Cardiac septum (tissue), 1 donor: ENCODE measurements around the gene GNRH2. TPM values are rescaled to one million over a fixed set of nuclear protein-coding genes. Genes with fewer than 3 reads are reported as not detected.
"Not testable (repeated sequence)": the region's sequence is repeated elsewhere in the genome, so short reads cannot be mapped to it uniquely, and the experiment has no call there.

ENCODE experiments used
- DNase-seq: peaks from one replicate; pipeline ENCODE4 v3.0.0-alpha.2; 2020; ENCODE audit warnings: low spot score
- intact Hi-C: fragments of 100-400 bp; cut with DNase I; formaldehyde crosslinking; loops from one replicate; pipeline ENCODE4 v1.14.0; 2022
- total RNA-seq: library from RNA; stranded (reverse); fragmentation: NEBNext Ultra II Directional; extraction: Animal tissue kit (Norgen Biotek cat#: 25700); gene quantifications from one replicate; pipeline ENCODE4 v1.2.1, GENCODE V29; 2021
- donor health status: DM: no; HTN: no; CAD: no.

GNRH2 gene
- total RNA-seq, 1 donor from 2014 or later = not detected

DNA sequence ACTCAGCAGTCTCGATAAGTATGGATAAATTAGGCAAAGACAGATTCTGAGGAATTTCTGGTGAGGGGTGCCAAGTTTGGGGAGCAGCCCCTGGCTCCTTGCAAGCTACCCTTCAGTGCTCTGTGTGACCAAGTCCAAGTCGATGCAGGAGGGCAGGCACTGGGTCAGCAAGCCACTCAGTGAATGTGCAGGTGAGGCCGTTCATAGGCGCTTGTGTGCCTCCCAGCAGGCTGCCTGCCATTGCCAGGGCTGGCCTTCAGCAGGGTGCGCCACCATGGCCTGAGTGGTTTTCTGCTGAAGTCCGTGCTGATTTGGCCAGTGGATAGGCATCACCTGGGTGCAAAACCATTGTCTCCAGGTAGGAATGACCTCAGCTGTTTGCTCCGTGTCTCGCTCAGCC lies 3.3 kb upstream of the GNRH2 start:
- DNase-seq = no peak
- intact Hi-C loops = no loop called here

DNA sequence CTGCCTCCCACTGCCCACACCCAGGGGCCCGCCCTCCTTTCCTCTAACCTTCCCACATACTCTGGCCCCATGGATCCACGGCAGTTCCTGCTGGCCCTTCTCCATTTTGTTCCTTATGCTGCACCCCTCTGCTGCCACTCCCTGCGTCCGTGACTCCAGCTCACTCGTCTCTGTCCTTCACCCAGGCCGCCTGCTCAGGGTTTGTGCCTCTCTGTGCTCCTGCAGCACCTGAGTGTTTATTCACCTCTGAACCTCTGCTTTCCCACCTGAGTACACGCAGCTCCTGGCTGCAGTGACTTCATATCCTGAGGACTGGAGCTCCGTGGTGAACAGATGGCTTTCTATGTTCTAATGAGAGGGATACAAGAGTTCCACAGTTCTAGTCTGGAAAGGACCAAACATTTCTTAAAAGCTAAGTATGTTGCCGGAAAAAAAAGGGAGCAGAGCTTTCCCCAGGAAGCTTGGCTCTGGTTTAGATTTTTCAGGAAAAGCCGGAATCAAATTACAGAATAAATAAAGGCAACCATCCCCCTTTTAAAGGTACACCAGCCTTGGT lies 1.5 kb upstream of the GNRH2 start:
- DNase-seq = no peak
- intact Hi-C loops = no loop called here

DNA sequence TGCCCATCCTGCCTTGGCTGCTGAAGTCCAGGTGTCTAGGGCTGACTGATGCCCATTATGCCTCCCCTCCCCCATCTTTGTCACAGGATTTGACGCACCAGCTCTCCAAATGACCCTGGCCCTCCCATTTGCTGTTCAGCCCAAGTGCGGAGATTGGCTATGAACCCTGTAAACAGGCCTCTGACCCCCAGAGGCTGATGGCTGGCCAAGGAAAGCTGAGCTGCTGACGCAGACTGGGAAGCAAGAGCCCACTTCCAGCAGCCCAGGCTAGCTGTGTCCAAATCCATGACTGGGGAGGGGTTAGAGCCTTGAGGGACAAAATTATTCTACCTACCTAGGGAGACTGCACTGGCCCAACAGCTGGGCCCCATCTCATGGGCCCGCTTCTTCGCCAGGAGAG lies 797 bp upstream of the GNRH2 start:
- no peak for DNase-seq
- intact Hi-C loops = no loop called here

DNA sequence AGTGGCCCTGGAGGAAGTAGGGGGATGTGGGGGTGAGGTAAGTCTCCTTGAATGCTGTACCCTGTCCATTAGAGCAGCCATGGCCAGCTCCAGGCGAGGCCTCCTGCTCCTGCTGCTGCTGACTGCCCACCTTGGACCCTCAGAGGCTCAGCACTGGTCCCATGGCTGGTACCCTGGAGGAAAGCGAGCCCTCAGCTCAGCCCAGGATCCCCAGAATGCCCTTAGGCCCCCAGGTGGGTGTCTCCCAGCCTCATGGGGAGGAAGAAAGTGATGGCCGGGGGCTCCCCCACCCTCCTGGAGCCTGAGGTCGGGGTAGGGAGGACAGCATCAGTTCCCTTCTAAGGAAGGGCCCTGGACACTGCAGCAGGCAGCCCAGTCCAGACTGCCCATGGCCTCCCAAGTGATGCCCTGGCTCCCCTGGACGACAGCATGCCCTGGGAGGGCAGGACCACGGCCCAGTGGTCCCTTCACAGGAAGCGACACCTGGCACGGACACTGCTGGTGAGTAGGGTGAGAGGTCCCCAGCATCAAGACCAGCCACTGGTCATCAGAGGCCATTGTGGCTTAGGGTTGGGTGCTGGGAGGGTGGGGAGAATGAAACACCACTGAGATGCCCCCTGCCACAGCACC lies 1.0 kb downstream of the GNRH2 start:
- intact Hi-C loops = no loop called here
- no peak for DNase-seq

DNA sequence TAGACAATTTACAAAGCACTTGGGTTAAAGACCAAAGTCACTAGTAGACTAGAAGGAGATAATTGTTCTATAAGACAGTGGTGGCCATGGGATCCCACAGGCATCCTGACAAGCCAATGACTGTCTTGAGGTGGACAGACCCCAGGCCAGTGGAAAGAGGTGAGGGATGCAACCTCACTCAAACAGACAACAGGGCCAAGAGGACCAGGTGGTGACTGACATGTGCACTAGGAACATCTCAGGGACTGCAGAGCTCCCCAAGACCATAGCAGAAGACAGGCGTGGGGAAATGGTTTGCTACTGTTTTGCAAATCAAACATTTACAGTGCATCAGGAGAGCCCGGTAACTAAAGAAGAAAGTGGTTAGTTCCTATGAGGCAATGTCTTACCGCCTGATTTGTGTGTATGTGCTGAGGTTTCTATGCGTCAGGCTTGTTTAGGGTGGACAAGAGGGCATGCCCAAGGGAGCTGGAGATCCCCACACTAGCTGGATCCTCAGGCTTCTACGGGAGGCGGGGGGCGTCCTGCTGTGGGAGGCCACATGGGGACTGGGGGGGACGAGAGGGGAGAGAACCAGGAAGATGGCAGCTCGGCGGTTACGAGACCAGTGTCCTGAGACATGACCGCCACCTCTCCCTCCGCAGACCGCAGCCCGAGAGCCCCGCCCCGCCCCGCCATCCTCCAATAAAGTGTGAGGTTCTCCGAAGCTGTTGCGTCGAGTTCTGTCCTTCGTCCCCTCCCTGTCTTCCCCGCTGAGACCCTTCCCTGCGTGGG lies 1.8 kb downstream of the GNRH2 start:
- intact Hi-C loops = no loop called here
- peak; percentile 87 for DNase-seq

DNA sequence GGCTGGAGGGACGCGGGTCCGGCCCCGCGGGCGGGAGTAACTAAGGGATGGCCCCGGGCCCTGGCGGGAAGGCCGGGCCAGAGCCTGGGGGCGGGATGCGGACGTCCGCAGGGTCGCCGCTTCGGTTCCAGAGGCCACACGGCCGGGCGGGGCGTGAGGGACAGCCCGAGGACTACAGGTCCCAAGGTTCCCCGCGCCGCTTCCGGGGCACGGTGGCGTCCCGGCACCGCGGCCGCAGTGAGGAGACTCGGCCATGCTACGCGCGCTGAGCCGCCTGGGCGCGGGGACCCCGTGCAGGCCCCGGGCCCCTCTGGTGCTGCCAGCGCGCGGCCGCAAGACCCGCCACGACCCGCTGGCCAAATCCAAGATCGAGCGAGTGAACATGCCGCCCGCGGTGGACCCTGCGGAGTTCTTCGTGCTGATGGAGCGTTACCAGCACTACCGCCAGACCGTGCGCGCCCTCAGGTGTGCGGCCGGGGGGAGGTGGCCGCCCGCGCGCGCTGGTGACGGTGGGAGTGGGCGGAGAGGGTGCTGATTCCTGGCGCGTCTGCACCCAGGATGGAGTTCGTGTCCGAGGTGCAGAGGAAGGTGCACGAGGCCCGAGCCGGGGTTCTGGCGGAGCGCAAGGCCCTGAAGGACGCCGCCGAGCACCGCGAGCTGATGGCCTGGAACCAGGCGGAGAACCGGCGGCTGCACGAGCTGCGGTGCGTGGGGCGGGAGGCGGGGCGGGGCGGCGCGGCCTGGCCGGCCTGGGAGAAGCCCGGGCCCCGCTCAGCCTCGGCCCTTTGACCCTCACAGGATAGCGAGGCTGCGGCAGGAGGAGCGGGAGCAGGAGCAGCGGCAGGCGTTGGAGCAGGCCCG lies 2.6 kb downstream of the GNRH2 start, which contains the start of gene MRPS26:
TSS of gene MRPS26 (plus strand) at position 237 of the 861 bp plus-strand sequence. CDS start at position 254, 17 bp downstream.
- peak; percentile 96 for DNase-seq
- intact Hi-C loops = no loop called here

DNA sequence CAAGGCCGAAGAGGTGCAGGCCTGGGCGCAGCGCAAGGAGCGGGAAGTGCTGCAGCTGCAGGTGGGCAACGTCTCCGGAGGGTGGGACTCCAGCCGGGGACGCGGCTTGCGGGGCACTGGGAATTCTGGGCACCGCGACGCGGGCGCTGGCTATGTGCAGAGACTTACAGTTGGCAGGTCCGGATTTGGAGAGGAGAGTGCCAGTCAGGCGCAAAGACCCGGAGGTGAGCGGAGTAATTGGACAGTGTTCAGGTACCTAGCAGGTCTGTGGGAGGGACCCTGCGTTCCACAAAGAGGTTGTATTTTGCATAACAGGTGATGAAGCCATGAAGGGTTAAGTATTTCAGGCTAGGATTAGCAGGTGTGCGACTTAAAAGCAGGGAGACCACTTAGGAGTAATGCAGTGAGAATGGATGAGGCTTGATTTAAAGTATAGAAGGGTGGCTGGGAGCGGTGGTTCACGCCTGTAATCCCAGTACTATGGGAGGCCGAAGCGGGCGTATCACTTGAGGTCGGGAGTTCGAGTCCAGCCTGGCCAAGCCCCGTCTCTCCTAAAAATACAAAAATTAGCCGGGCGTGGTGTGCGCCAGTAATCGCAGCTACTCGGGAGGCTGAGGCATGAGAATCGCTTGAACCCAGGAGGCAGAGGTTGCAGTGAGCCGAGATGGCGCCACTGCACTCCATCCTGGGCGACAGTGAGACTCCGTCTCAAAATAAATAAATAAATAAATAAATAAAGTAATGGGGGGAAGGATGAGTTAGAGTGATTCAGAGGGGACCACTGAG lies 3.4 kb downstream of the GNRH2 start:
- no peak for DNase-seq
- intact Hi-C loops = no loop called here

DNA sequence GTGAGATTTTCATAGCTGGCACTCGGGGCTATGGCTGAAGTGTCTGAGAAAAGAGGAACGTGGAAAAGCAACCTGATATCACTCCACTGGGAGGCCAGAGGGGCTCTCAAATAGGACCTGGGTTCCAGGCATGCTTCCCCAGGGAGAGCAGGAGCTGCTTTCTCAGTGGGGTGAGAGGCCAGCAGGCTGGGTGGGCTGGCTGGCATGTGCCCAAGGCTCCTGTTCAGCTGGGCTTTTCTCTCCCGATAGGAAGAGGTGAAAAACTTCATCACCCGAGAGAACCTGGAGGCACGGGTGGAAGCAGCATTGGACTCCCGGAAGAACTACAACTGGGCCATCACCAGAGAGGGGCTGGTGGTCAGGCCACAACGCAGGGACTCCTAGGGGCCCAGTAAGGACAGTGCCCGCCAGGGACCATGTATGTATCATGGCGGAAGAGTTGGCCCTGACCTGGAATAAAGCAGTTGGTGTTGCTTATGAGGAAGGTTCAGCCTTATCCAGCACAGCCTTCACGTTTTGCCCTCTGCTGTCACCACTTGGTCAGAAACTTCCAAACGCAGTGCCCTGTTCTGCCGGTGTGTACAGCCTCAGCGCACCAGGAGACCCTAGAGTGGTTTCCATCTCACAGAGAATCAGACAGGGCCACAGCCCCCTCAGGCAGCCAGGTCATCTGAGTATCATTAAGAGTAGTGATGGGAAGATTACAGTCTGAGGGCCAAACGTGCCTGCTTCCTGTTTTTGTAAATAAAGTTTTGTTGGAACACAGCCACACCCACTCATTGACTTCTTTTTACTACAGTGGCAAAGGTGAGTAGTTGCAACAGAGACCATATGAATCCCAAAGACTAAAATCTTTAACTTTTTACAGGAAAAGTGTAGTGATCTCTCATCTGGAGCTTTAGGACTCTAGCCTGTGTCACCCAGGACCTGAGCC lies 4.3 kb downstream of the GNRH2 start:
- no peak for DNase-seq
- intact Hi-C loops = no loop called here

DNA sequence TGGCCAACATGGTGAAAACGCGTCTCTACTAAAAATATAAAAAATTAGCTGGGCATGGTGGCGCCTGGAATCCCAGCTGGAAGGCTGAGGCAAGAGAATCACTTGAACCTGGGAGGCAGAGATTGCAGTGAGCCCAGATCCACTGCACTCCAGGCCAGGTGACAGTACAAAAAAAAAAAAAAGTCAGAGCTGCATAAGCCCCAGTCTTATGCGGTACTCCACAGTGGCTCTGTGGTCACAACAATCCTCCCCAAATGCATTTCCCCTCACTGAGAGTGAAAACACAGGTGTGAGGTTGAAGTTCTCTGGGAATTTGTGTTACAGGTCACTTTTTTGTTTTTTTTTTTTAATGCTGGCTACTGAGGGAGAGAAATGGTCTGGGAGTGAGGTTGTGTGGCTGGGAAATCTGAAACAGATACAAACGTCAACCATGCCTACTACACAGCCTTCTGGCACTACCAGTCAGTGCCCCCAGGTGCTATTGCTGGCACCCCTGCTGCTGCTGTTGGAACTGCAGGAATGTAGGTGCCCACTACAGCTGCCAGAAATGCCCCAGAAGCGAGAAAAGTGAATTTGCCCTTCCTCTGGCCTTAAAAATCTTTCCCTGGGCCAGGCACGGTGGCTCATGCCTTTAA lies 8.1 kb downstream of the GNRH2 start:
- no peak for DNase-seq
- intact Hi-C loops = loop anchor here (5.0 kb wide), 1 partner anchor 66 kb away; no protein-coding TSS in a partner anchor

DNA sequence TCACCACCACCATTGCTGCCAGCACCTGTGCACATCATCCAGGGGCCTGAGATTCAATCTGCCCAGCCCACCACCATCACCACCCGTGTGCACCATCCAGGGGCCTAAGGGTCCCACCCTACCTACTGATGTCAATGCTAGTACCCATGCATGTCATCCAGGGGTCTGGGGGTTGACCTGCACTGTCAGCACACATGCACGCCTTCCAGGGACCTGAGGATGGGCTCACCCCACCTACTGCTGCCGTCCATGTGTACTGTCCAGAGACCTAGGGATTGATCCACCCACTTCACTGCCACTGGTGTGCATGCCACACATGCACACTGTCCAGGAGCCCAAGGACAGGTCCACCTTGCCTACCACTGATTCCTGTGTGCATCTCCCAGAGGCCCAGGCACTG lies 16.1 kb downstream of the GNRH2 start:
- no peak for DNase-seq
- intact Hi-C loops = no loop called here

DNA sequence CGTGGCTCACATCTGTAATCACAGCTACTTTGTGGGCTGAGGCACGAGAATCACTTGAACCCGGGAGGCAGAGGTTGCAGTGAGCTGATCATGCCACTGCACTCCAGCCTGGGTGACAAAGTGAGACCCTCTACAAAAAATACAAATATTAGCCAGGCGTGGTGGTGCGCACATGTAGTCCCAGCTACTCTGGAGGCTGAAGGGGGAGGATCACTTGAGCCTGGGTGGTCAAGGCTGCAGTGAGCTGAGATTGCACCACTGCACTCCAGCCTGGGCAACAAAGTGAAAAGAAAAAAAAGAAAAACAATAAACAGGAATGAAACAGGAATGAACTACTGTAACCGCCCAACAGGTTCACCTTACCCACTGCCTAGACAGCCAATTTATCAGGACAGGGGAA lies 20.7 kb downstream of the GNRH2 start:
- DNase-seq, intact Hi-C loops: not testable (repeated sequence)

DNA sequence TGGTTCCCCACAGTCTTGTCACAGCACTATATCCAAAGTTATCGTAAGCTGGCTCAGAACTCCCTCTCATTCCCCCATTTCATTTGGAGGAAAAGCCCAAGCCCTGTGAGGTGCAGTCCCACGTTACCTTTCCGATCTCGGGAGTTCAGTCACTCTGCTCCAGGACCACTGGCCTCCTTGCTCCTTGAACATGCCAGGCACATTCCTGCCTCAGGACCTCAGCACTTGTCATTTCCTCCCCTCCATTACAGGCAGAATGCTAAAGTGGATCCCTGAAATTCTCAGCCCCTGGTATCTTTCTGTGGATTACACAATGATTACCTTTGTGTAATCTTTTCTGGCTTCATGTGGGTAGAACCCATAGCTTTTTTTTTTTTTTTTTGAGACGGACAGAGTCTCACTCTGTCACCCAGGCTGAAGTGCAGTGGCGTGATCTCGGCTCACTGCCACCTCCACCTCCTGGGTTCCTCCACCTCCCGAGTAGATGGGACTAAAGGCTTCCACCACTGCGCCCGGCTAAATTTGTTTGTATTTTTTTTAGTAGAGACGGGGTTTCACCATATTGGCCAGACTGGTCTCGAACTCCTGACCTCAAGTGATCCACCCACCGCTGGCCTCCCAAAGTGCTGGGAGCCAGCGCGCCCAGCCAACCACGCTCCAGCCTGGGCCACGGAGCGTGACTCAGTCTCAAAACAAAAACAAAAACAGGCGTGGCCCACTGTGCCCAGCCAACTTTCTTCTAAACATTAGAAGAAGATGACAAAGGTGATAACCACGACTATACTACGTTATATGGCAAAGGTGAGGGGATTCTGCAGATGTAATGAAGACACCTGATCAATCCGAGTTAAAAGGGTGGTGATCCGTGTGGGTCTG lies 24.0 kb downstream of the GNRH2 start:
- no peak for DNase-seq
- intact Hi-C loops = no loop called here

DNA sequence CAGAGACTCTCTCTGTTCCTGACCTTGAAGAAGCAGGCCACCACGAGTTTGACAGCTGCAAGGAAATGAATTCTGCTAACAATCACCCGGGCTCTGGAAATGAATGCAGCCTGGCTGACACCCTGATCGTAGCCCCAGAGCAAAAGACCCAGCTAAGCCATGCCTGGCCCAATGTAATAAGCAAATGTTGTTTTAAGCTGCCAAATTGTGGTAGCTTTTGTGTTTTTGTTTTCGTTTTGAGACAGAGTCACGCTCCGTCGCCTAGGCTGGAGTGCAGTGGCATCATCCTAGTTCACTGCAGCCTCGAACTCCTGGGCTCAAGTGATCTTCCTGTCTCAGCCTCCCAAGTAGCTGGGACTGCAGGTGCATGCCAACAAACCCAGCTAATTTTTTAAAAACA lies 24.7 kb downstream of the GNRH2 start:
- no peak for DNase-seq
- intact Hi-C loops = no loop called here

DNA sequence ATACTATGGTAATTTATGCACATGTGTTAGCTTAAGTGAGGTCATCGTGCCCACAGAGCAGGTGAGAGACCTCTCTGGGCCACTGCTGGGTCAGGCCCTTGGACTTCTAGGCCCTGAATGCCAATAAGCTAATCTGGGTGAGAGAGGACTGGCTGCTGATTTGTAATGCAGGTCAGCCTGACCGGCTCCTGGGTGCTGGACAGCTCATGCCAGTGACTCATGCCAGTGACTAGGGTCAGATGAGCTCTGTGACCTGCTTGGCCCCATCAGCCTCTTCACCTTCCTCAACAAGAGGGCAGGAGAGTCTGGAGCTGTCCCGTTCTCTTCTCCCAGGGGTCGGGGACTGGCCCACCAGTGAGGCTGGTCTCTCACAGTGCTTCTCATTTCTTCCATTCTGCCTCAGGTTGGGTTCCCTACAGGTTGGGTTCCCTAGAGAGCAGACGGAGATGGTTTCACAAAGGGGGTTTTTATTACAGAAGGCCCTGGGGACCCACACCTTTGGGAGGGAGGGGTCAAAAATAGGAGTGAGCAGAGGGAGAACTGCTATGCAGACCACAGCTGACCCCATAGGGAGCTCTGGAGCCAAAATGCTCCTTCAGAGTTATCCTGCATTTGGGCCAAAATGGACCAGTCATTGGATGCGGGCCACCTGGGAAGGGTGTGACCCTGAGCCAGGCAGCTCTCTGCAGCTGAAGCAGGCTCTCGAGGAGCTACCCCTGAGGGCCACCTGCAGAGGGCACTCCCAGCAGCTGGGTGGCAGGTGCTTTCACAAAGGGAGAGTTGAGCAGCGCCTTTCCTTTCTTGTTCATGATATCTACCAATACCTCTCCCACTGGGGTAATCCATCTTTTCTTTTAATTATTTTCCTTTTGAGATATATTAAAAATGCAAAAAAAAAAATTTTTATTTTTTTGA lies 25.8 kb downstream of the GNRH2 start:
- intact Hi-C loops = no loop called here
- DNase-seq = no peak

DNA sequence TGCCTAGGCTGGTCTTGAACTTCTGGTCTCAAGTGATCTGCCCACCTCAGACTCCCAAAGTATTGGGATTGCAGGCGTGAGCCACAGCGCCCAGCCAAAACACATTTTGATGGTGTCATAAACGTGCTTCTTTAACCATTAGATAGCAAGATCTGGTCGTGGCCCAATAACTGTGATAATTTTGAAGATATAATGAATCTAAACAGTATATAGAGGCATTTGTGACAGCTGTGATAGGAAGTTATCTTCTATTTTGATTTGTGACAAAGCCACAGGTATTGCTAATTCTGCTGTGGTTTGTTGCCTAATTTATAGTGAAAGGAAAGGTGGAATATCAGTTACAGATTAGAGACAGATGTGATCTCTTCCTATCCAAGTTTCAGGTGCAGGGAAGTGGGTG lies 27.3 kb downstream of the GNRH2 start:
- no peak for DNase-seq
- intact Hi-C loops = no loop called here

DNA sequence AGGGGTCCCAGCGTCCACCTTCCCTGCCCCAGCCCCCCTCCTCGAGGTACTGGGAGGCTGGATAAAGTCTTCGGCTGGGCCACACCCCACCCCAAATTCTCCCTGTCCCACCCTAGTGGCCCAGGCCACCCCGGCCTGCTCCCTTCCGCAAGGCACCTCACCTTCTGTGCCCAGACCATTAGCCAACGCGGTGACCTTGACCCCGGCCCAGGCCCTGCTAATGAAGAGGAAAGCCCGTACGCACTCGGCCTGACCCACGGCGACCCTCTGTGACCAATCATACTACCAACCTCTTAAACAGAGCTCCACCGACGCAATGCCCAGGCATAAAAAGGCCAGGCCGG lies 27.8 kb downstream of the GNRH2 start:
- no peak for DNase-seq
- intact Hi-C loops = no loop called here
